Measurements from ENCODE around the gene GARRE1. TPM values are rescaled to one million over a fixed set of nuclear protein-coding genes. Genes with fewer than 3 reads are reported as not detected.

The GARRE1 gene
- total and polyA plus RNA-seq, 2 donors (not counting 3 experiments of a cell fraction or from before 2014, with no cell fraction given): 39.2 to 46.8 TPM

DNA sequence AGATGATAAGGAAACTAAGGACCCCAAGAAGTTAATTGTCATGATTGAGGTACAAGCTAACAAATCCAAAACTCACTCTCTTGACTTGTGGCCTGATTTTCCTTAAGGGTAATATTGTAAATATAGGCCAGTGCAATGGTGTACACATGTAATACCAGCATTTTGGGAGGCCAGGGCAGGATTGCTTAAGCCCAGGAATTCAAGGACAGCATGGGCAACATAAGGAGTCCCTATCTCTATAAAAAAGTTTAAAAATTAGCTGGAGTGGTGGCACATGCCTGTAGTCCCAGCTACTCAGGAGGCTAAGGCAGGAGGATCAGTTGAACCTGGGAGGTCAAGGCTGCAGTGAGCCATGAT lies 28.7 kb upstream of the GARRE1 start:
- dilution Hi-C loops (cut with MboI; ENCODE audit: extremely low pct_ligation_motif_present, low sequenced_read_pairs): no loop called here
- peaks cover 23% of the 10 kb centered on the region for H3K4me1 ChIP-seq (ENCODE audit: control insufficient read depth, extremely low read depth, insufficient read depth, low read length)
- peaks cover 28 to 47% of the 10 kb centered on the region in 2 experiments for H3K36me3 ChIP-seq (ENCODE audit: control insufficient read depth in 2 of 2, extremely low read depth in 1 of 2, insufficient read depth in 2 of 2, low read length in 2 of 2)
- no peak for FAIRE-seq
- no peak overlapping the region for H2AFZ ChIP-seq (ENCODE audit: low read depth, low read length)
- H3K27ac ChIP-seq (ENCODE audit: insufficient read depth, low read depth, low read length): no peak overlapping the region
- DNase-seq (ENCODE audit: low read depth, low spot score): no peak
- intact Hi-C loops (cut with micrococcal nuclease): no loop called here
- H3K9me1 ChIP-seq (replicated peaks; ENCODE audit: control insufficient read depth, extremely low read depth, insufficient read depth, low read length): no peaks in the 10 kb centered on the region
- H3K79me2 ChIP-seq (ENCODE audit: control insufficient read depth, insufficient read depth, low read length): peaks cover 26% of the 10 kb centered on the region
- H4K20me1 ChIP-seq (replicated peaks; ENCODE audit: control insufficient read depth, extremely low read depth, insufficient read depth, low read length): no peaks in the 10 kb centered on the region
- no peaks in the 10 kb centered on the region for H3K9me3 ChIP-seq (replicated peaks; ENCODE audit: control insufficient read depth, insufficient read depth, low read length)
- no peak overlapping the region for H3K4me2 ChIP-seq (ENCODE audit: insufficient read depth, low read length)
- no peaks in the 10 kb centered on the region for H3K27me3 ChIP-seq (ENCODE audit: control insufficient read depth in 2 of 2, insufficient read depth in 2 of 2, low read length in 2 of 2)
- BruUV-seq (replicated peaks): no TSS peak
- H3K4me3 ChIP-seq (replicated peaks in 1 of 3; ENCODE audit: insufficient read depth in 1 of 3, low read depth in 1 of 3, low read length in 3 of 3): no peak overlapping the region
- H3K9ac ChIP-seq (replicated peaks; ENCODE audit: extremely low read depth, insufficient read depth, low read length): no peak overlapping the region
- ChIA-PET POLR2A (no interaction called here), CTCF (interaction anchor here (0.6 to 2.3 kb wide), 8 partner anchors 12 to 121 kb away, joined by 3 to 8 read pairs (median 4); no protein-coding TSS in a partner anchor)
- TF ChIP-seq, protein P1, sequence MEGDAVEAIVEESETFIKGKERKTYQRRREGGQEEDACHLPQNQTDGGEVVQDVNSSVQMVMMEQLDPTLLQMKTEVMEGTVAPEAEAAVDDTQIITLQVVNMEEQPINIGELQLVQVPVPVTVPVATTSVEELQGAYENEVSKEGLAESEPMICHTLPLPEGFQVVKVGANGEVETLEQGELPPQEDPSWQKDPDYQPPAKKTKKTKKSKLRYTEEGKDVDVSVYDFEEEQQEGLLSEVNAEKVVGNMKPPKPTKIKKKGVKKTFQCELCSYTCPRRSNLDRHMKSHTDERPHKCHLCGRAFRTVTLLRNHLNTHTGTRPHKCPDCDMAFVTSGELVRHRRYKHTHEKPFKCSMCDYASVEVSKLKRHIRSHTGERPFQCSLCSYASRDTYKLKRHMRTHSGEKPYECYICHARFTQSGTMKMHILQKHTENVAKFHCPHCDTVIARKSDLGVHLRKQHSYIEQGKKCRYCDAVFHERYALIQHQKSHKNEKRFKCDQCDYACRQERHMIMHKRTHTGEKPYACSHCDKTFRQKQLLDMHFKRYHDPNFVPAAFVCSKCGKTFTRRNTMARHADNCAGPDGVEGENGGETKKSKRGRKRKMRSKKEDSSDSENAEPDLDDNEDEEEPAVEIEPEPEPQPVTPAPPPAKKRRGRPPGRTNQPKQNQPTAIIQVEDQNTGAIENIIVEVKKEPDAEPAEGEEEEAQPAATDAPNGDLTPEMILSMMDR (IDR thresholded peaks at IDR 0.05; ENCODE audit: extremely low read depth in 1 of 2, insufficient read depth in 1 of 2, low read depth in 1 of 2, low read length in 2 of 2): no peak
- TF ChIP-seq GATA2 (IDR thresholded peaks at IDR 0.05; ENCODE audit: insufficient read depth, insufficient read length, low read depth, low read length): peak; percentile 0
- TF ChIP-seq FOS (IDR thresholded peaks at IDR 0.05; ENCODE audit: borderline replicate concordance, insufficient read depth, low read length): peak; percentile 2
- no peak for TF ChIP-seq MYC (IDR thresholded peaks at IDR 0.05; ENCODE audit: low read depth, low read length)
- no peak for TF ChIP-seq EZH2 (IDR thresholded peaks at IDR 0.05; ENCODE audit: borderline replicate concordance, low read depth, low read length, severe bottlenecking)
- no peak for TF ChIP-seq POLR2A (IDR thresholded peaks at IDR 0.05; ENCODE audit: low read depth, low read length)
- no peak for TF ChIP-seq JUN (IDR thresholded peaks at IDR 0.05; ENCODE audit: borderline replicate concordance, insufficient read depth, insufficient read length, low read depth)
